ENCODE data around the gene TMEM132D.
"Not testable (repeated sequence)": the region's sequence is repeated elsewhere in the genome, so short reads cannot be mapped to it uniquely, and the experiment has no call there.

Gene TMEM132D

DNA sequence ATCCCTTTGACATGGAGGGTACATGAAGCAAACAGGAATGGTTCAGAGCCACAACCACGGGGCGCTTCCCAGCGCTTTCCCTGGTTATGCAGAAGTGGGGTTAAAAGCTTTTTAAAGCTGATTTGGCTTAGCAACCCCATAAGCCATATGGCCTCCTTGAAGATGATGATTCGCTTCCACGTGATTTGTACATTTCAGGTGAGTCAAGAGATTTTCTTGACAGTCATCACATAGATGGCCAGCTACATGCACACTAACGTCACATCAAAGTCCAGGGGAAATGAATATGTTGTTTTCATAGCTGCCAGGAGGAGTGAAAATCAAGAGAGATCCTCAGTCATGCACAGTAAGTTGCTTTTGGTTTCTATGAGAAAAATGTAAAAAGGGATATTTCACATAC is 309.7 kb downstream of the TMEM132D start:
- DNase-seq (ENCODE audit: low read depth, low spot score), result no peak

DNA sequence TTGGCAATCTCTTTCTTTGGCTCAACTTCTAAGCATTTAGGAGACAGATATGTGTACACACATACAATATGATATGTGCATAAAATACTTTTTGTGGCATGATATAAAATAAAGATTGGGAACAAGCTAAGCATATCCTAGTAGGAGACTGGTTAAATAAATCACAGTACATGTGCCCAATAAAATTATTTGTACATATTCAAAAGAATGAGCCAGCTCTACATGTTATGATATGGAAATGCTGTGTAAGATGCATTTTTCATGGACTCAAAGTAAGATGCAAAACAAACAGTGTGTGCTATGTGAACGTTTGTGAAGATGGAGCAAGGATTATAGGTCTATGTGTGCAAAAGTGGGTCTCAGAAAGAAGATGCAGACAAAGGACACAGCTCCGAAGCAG is 311.4 kb downstream of the TMEM132D start:
- no peak for DNase-seq (ENCODE audit: low read depth, low spot score)

DNA sequence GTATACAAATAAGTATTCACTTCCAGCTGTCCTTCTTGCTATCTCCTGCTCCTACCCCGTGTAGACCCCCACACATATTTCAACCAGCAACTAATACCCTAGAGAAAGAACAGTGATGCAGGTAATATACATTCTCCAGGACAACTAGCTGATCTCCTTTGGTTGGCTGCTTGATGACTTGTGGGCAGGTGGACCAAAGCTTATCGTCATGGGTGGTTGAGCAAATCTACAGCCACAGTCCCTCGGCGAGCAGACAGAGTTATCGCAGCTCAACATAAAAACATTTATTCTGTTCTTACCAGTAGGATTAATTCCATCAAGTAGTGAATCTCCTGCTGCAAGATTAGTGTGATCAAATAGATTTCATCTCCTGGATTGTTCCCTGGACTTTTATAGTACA is 314.3 kb downstream of the TMEM132D start:
- DNase-seq (ENCODE audit: low read depth, low spot score), result no peak

DNA sequence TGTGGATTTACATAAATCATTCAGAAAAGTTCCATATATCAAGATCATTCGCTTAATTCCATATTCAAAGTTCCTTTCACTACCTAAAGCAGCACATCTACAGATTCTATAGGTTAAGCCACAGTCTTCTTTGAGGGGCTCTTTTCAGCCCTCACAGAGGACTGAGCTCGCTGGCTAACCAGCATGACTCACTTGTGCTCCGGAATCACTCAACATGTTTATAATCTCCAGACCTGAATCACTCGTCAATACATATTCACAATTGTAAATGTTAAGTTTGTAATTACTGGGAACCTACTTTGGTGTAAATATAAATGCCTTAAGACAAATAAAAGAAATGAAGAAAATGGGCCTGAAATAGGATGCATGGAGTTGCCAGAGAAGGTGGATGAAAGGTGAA is 315.7 kb downstream of the TMEM132D start:
- no peak for DNase-seq (ENCODE audit: low read depth, low spot score)

DNA sequence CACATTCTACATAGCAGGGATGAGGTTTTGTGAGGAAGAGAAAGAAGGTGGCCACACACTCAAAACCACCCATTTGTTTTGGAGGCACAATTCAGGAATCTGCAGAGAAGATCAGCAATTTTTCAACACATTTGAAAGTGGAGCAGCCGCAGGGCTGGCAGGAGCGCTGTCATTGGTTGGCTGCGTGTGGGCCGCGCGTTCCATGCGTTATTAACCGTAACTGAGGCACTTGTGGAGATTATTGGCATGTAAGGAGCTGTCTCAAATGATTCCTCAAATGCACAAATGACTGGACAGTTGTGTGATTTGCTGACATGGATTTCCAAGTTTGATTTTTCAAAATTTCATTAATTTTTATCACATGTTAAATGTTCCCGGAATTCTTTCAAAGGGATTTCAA is 318.5 kb downstream of the TMEM132D start:
- DNase-seq (ENCODE audit: low read depth, low spot score), result no peak

DNA sequence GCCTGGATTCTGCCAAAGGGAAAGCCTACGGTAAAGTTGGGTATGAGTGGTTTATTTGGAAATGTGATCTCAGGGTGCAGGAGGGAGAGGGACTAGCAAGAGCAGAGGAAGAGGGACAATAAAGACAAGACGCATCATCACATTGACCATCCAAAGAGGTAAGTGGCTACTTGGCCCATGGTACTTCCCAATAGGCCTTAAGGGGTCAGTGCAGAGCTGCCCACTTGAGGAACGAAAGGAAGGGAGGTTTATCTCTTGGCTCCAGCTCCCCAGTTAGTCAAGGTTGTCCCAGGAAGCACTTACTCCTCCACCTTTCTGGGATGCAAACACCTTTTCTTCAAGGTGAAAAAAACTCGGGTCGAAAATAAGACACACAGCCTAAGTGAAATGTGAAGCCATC is 323.9 kb downstream of the TMEM132D start:
- no peak for DNase-seq (ENCODE audit: low read depth, low spot score)

DNA sequence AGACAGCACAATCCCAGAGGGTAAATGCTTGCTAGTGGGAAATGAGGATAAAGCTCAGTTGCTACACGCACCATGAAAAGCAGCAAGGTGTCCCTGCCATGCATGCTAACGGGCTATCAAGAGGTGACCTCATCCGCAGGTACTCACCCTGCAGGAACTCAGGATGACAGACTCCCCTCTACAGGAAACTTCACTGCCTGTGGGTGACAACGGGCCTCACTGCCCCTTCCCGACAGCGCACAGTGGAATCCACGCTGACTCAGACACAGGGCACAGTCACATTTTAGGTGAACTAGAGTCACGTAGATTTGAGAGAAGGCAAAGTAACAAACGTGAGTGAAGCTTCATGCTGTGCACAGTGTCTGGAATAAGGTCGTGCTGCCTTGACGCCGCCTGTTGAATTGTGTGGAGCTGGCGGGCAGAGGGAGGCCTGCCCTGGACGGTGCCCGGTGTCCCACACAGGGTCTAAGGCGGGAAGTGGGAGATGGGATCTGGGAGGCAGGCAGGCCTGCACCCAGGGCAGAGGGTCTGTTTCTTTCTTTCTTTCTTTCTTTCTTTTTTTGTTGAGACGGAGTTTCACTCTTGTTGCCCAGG is 331.8 kb downstream of the TMEM132D start:
- no peak for DNase-seq (ENCODE audit: low read depth, low spot score)

DNA sequence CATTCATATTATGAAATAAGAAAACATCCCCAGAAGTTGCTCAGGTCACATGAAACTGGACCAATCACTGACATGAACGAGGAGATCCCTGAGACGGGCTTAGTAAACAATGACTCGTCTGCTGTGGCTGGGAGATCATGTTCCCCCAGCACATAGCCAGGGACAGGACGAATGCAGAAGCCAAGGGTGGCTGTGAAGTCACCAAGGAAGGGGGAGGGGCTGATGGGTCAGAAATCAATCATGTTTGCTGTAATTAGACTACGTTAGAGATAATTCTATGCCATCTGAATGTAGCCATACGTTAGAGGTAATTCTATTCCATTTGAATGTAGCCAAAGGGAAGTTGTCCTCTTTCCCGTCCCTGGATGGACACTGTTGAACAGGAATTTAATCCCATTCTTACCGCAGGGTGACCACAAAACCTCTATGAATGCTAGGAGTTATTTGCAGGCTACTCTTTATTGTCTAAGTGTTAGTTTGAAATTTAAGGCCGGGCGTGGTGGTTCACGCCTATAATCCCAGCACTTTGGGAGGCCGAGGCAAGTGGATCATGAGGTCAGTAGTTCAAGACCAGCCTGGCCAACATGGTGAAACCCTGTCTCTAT is 332.9 kb downstream of the TMEM132D start:
- no peak for DNase-seq (ENCODE audit: low read depth, low spot score)

DNA sequence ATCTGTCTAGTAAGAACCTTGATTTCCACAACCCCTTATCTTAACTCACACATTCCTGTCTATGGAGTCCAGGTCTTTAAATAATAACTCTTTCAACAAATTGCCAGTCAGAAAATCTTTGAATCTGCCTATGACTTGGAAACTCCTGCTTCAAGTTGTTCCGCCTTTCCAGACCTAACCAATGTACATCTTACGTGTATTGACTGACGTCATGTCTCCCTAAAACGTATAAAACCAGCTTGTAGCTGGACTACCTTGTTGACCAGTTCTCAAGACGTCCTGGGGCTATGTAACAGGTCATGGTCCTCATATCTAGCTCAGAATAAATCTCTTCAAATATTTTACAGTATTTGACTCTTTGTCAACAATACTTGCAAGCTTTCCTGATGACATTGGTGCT is 337.0 kb downstream of the TMEM132D start:
- DNase-seq (ENCODE audit: low read depth, low spot score), result no peak

DNA sequence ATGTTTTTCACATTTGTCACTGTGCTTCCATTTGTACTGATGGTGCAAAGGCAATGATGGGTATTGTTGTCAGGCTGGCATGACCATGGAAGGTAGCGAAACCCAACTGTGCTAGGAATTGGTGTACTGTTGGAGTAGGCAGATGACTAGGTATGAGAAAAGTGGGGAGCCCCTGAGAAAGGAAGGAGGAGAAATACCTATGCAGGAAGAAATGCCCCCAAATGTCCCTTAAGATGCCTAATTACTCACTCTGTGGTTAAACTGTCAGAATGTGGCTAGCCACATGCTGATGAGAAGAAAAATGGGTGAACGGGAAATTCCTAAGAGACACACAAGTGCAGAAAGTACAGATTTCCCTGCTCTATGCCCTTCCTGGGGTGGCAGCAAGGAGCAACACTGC is 339.1 kb downstream of the TMEM132D start:
- DNase-seq (ENCODE audit: low read depth, low spot score), result no peak

DNA sequence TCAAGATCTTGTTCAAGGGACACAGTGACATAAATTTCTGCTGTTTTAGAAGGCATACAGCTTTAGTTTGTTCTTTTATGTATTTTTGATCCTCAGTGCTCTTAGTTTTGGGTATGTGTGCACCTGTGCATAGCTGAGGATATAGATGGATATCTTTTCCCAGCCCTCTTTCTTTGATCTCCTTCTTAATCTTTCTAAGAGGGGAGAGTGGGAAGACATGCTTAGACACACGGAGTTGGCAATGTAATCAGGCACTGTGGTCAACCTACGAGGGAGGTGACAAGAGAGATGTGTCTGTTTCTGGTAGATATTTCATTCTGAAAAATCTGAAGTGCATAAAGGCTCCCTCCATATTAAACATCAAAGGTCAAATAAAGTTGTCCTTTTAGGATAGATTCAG is 340.6 kb downstream of the TMEM132D start:
- DNase-seq (ENCODE audit: low read depth, low spot score), result no peak

DNA sequence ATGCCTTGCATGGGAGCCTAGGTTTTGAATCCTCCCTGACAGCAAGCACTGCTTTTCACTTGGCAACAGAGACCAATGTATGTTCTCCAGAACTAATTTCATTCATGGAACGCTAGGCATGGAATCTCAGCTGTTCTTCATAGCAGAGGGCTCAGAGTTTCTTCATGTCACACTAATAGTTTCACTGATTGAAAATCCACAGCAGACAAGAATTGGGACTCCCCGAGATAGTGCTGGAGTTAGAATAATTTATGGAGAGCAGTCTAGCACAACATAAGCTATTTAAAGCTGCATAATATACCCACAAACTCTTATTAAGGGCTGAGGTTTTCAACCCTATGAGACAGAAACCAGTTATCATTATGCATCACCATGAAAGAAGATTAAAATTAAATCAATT is 342.5 kb downstream of the TMEM132D start:
- DNase-seq (ENCODE audit: low read depth, low spot score), result no peak

DNA sequence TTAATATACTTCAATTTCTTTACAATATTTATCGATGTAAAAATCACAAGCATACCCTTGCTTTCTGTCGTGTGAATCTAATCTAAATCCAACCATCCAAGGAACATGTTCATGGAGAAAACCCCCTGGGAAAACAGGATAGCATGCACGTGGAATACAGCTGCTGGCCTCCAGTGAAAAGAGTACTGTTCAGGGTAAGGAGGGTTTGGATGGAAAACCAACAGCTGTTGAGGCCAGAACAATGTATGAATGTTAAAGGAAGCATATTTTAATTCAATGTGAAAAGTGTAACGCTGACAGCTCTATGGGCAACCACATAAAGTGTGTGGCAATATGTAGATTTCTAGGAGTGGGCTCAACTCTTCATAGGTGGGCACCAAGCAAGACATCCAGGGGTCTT is 344.0 kb downstream of the TMEM132D start:
- DNase-seq (ENCODE audit: low read depth, low spot score), result no peak

DNA sequence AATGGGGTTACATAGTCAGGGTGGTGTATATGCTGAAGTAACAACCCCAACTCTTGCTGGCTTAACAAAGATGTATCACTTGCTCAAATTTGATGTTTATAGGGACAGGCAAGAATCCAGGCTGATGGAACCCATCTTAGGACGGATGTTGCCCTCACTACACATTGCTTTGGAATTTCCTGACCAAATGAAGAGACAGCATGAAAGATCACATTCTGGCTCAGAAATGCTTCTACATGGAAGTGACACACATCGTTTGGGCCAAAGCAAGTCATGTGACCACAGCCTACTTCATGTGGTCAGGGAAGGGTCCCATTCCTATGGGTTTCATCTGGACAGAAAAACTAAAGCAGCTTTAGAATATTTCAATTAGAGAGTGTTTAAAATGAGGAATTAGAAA is 345.8 kb downstream of the TMEM132D start:
- no peak for DNase-seq (ENCODE audit: low read depth, low spot score)

DNA sequence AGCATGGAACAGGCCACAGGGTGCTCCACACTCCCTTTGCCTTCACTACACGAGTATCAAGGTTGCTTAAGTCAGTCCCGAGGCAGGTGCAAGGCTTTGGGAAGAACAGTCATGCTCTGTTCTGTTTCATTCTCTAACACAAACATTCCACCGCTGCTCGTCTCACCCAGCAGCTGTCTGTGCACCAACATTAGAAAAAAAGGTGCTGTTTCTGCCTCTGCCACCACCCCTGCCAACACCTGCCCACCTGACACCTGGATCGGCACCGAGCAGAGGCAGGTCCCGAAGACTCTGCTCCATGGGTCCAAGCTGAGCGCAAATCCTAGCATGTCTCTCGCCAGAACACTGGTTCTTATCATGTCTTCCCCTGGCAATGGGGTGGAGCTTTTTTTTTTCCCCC is 347.7 kb downstream of the TMEM132D start:
- DNase-seq (ENCODE audit: low read depth, low spot score), result no peak

DNA sequence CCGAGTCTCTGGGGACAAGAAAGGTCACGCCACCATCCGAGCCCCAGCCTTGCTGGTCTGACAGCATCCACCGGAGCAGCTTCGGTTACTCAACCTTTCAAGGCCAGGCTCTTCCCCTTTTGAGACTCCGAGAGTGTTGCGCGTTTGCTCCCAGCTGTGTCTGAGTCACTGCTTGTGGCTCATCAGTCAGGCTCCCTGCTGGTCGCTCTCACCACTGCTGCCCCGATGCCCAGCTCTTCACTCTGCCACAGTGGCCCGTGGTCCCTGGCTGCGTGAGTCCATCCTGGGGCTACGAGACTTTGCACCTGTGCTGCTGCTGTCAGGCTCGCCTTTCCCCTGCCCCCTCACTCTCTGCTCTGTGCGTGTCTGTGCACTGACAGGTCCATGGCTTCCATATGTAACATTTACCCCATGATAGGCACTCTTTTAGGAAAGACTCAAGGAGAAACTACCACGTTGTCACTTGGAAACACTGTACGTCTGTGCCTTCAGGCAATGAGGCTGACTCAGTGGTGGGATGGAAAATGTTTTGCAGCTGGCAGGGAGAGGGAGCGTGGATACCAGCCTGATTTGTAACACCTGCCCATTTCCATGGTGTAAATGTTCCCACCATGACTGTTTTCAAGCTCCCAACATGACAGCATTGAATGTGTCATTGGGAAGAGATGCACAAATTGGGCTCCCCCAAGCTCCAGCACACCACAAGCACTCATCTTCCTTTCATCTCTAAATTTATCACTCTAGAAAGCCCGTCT is 350.7 kb downstream of the TMEM132D start:
- DNase-seq (ENCODE audit: low read depth, low spot score), result no peak

DNA sequence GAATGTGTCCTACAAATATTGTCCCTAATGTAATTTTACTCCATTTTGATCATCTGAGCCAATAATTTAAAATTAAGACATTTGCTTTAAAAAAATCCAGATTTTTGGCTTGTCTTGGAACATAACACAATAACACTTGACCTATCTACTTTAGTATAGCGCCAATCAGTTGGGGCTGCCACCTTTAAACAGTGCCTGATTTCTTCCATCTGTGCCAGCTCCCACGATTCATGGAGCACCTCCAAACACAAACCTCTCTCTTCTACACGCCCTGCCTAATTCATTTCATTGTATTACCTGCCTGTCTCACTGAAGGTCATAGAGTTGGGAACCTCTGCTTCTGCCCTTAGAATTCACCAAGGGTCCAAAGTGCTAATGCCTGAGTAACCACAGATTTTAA is 352.4 kb downstream of the TMEM132D start:
- DNase-seq (ENCODE audit: low read depth, low spot score), result no peak

DNA sequence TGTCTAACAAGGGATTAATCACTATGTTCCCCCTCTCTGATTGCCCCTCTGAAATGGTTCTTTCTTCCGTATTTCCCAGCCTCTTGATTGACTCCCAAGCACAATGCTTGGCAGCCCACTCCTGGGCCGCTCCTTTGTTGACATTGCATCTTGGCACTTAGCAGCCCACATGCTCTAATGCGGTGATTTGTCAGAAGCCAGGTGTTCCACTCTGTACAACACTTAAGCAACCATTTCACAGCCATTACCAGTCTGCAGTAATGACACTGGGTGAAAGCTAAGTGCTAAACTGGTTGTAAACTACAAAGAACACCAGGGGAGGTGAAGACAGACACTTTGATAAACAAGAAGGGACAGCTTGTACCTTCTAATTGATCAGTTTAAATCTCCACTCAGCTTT is 353.5 kb downstream of the TMEM132D start:
- no peak for DNase-seq (ENCODE audit: low read depth, low spot score)

DNA sequence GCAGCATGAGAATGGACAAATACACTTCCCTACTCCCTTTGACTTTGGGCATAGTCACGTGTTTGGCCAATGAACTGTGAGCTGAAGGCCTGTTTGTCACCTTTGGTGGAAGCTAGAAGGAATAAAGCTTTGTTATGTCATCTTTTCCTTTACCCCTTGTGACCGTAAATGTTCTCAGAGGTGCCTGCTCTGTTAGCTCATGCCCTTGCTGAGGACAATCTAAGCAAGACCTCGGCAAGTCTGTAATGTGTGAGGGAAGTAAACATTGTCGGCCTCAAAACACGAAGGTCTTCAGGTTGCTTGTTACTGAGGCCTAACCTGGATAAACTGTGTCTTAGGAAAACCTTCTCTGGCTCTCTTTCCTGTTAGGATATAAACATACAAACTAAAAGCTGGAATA is 354.2 kb downstream of the TMEM132D start:
- DNase-seq (ENCODE audit: low read depth, low spot score), result no peak

DNA sequence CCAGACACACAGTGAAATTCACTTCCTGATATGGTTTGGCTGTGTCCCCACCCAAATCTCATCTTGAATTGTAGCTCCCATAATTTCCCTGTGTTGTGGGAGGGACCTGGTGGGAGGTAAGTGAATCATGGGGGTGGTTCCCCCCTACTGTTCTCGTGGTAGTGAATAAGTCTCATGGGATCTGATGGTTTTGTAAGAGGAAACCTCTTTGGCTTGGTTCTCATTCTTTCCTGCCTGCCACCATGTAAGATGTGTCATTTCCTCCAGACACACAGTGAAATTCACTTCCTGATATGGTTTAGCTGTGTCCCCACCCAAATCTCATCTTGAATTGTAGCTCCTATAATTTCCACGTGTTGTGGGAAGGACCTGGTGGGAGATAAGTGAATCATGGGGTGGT is 354.8 kb downstream of the TMEM132D start:
- not testable (repeated sequence) for DNase-seq (ENCODE audit: low read depth, low spot score)

DNA sequence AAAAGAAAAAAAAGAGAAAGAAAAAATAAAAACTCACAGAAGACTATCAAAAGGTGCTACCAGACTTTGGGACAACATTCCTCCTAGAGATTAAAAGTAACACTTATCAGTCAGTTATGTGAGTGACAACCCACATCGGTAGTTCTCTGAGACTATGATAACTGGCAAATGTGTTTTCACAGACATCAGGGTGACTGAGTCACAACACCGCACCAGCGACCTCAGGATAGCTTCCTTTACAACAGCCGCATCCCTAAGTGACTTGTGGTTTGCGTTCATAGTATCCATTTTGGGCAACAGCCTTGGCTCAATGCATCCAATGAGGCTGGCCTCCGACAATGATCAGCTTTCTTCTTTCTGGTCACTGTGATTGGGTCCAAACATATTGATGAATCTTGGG is 359.1 kb downstream of the TMEM132D start:
- no peak for DNase-seq (ENCODE audit: low read depth, low spot score)

DNA sequence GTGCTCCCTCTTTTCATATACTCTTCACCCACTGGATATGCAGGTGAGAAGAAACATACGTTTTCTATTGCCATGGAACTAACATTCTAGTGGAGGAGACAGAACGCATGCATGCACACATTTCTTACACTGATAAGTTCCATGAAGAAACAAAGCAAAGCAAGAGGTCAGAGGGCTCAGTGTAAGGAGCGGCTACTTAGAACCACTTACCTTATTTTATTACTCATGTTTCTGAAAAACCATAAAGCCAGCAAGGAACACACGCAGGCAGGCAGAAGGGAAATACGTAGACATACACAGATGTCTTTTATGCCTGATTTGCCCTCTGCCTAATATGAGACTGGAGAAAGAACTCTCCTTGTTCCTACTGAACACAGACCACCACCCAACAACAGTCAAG is 362.9 kb downstream of the TMEM132D start:
- DNase-seq (ENCODE audit: low read depth, low spot score), result no peak

DNA sequence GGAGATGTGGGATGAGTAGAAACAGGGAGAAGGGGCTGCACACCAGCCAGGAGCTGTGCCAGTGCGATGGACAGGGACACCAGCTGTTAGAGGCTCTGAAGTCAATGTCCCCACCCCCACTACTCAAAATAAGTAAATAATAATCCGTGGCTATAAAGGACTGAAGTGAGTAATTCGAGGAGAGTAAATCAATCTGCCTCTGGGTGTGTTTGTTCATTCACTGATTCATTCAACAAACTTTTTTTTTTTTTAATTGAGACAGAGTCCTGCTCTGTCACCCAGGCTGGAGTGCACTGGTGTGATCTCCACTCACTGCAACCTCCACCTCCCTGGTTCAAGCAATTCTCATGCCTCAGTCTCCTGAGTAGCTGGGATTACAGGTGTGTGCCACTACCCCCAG is 363.6 kb downstream of the TMEM132D start:
- no peak for DNase-seq (ENCODE audit: low read depth, low spot score)

All from ELF-1 (cell line).